Thyroid gland (tissue), 4 donors: ENCODE data around the gene RCN2.

Experiments
- POLR2A ChIP-seq, 2 donors: fragments of 450-650 bp; IDR thresholded peaks; one replicate each; pipeline ENCODE4 v1.6.1; 2017; ENCODE audit warnings: antibody characterized with exemption in 2 of 2, mild to moderate bottlenecking in 2 of 2, moderate library complexity in 1 of 2
- TF ChIP-seq, protein P1 (sequence below), 6 experiments: fragments of 200-600 bp in 3 of 6; fragments of 450-650 bp in 3 of 6; sonication (generic) in 3 of 6; IDR thresholded peaks; one replicate each; pipeline ENCODE4 v1.5.1; 2016 to 2019; ENCODE audit warnings: antibody characterized with exemption in 6 of 6, mild to moderate bottlenecking in 2 of 6, inconsistent platforms in 1 of 6, moderate library complexity in 1 of 6

DNA sequence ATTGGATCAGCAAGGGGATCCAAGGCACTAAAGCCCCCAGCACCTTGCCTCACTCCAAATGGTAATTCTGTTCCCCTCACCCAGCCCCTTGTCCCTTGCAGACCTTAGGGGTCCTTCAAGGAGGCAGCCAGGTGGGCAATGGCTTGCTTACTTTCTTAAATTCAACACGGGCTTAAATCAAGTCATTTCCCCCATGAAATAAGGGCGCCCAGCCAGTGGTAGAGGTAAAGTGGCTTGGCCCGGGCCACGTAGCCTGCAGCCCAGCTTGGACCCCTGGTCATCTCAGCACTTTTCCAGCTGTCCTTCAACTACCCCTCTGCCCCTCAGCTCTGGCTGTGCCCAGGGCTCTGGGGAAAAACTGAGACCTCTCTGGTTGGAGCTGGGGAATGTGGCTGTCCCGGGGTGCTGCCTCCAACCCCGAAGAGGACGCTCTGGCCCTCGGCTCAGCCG lies 64.6 kb downstream of the RCN2 start:
- TF ChIP-seq, protein P1, sequence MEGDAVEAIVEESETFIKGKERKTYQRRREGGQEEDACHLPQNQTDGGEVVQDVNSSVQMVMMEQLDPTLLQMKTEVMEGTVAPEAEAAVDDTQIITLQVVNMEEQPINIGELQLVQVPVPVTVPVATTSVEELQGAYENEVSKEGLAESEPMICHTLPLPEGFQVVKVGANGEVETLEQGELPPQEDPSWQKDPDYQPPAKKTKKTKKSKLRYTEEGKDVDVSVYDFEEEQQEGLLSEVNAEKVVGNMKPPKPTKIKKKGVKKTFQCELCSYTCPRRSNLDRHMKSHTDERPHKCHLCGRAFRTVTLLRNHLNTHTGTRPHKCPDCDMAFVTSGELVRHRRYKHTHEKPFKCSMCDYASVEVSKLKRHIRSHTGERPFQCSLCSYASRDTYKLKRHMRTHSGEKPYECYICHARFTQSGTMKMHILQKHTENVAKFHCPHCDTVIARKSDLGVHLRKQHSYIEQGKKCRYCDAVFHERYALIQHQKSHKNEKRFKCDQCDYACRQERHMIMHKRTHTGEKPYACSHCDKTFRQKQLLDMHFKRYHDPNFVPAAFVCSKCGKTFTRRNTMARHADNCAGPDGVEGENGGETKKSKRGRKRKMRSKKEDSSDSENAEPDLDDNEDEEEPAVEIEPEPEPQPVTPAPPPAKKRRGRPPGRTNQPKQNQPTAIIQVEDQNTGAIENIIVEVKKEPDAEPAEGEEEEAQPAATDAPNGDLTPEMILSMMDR (IDR thresholded peaks at IDR 0.05) = no peak
- TF ChIP-seq POLR2A (IDR thresholded peaks at IDR 0.05) = no peak
